ENCODE measurements around the gene POLR3E.
"Not testable (repeated sequence)": the region's sequence is repeated elsewhere in the genome, so short reads cannot be mapped to it uniquely, and the experiment has no call there.

The POLR3E gene

GRCh38 chr16:22292320-22292719 is 4.9 kb upstream of the POLR3E start:
- DNase-seq (ENCODE audit: low read depth): no peak

GRCh38 chr16:22293137-22294106 is 3.8 kb upstream of the POLR3E start:
- DNase-seq (ENCODE audit: low read depth): no peak

DNA sequence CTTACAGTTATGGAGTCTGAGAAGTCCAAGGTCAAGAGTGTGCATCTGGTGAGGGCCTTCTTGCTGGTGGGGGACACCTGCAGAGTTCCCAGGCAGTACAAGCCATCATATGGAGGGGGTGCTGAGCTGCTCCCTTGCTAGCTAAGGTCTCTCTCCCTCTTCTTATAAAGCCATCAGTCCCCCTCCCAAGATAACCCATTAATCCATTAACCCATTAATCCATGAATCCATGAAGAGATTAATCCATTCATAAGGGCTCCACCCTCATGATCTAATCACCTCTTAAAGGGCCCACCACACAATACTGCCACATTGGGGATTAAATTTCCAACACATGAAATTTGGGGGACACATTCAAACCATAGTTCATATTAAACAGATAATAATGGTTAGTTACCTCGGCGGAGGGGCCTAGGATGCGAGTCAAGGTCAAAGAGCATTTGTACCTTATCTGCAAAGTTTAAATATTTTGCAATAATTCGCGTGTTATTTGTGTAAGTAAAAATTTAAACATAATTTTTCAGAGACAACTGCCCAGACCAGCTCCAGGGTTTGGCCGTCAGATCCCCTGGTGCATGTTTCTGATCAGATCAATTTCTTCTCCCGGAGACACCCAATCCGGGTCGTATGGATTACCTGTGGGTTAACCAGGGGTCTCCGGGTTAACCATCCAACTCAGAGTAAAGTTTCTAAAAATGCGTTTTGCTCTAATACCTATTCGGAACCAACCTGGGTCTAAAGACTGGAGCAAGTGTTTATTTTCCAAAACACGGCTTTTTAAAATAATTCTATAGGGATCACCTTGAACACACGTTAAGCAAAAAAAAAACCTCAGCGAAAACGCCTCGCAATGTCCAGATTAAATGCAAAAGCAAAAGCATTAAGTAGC is 740 bp upstream of the POLR3E start:
- DNase-seq (ENCODE audit: low read depth): no peak

DNA sequence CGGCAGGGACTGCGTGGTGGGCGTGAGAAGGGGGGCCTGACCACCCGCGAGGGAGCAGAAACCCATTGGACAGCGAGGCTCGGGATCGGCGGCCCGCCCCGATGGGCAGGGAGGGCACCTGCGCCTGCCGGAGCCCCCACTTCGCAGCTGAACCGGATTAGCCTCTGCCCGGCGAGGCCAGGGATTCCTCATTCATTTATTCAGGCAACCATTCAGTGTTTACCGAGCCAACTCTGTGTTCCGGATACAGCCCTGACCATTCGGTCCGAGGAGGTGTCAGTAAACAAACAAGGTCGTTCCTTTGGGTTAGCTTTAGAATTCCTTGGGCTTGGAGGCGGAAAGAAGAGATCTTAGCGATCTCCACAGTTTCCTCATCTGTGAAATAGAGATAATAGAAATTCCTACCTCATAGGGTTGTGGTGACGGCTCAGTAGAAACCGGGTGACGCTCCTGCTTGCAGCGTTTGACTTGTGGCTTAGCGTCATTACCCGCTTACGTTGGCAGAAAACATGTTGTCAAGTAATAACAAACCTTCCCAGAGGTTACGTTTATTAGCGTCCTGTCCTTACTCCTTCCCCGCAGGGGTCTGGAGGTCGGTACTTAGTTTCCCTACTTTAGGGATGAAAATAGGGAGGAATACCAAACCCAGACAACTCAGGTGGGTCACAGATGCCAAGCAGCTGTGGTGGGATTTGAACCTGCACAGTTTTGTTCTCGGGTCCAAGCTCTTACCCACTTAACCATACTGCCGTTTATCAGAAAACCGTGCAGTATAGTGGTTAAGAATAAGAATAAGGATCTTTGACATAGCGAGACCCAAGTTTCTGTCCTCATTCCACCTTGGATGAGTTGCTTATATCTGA is 893 bp downstream of the POLR3E start:
- DNase-seq (ENCODE audit: low read depth): peak; percentile 92

DNA sequence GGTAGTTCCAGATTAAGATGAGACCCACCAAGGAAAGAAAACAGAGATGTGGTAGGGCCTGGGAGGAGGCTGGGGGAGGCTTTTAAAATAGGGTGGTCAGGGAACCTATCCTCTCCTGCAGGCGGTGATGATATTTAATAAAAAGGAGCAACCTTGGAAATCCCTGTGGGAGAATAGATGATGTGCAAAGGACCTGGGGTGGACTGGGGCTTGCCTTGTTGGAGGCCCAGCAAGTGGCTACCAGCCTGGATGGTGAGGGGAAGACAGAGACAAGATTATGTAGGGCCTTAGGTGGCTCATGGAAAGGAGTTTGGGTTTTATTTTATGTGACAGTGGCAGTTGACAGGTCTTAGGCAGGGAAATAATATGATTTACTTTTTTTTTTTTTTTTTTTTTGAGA is 1.8 kb downstream of the POLR3E start:
- no peak for DNase-seq (ENCODE audit: low read depth)

- peak; percentile 63 for DNase-seq (ENCODE audit: low read depth)
These were observed 3.3 kb downstream of the POLR3E start for GRCh38 chr16:22300427-22301071.

- not testable (repeated sequence) for DNase-seq (ENCODE audit: low read depth)
These were observed 4.2 kb downstream of the POLR3E start for GRCh38 chr16:22301423-22301822.

GRCh38 chr16:22302776-22303363 is 5.7 kb downstream of the POLR3E start:
- DNase-seq (ENCODE audit: low read depth): no peak

- DNase-seq (ENCODE audit: low read depth): no peak
These were observed 7.2 kb downstream of the POLR3E start for GRCh38 chr16:22304411-22304810.

- DNase-seq (ENCODE audit: low read depth): no peak
These were observed 9.6 kb downstream of the POLR3E start for GRCh38 chr16:22306788-22307187.

GRCh38 chr16:22307838-22308237 is 10.6 kb downstream of the POLR3E start:
- DNase-seq (ENCODE audit: low read depth): no peak

DNA sequence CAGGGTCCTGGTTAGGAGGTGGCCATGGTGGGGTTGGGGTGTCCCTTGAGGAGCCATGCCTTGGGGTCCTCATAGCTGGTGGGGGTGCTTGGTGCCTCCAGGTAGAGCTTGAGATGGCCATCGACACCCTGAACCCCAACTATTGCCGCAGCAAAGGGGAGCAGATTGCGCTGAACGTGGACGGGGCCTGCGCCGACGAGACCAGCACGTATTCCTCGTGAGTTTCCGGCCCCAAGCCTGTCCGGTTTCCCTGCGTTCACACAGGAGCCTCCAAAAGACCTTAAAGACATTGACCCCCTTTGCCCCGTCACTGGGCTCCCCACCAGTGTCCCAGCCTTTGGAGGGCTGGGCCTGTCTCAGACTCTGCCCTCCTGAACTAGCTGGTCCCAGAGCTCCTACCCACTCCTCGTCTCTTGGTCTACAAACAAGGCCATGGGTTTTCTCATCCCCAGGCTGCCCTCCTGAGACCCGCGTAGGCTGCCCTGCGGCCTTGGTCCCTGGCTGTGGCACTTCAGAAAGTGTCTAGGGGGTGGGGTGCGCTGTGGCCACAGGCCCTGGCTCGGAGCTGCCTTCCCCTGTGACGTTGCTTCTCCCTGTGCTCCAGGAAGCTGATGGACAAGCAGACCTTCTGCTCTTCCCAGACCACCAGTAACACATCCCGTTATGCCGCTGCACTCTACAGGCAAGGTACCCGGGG is 11.8 kb downstream of the POLR3E start:
- DNase-seq (ENCODE audit: low read depth): no peak

- no peak for DNase-seq (ENCODE audit: low read depth)
These were observed 14.3 kb downstream of the POLR3E start for GRCh38 chr16:22311520-22311919.

GRCh38 chr16:22312897-22313781 is 15.9 kb downstream of the POLR3E start:
- no peak for DNase-seq (ENCODE audit: low read depth)

DNA sequence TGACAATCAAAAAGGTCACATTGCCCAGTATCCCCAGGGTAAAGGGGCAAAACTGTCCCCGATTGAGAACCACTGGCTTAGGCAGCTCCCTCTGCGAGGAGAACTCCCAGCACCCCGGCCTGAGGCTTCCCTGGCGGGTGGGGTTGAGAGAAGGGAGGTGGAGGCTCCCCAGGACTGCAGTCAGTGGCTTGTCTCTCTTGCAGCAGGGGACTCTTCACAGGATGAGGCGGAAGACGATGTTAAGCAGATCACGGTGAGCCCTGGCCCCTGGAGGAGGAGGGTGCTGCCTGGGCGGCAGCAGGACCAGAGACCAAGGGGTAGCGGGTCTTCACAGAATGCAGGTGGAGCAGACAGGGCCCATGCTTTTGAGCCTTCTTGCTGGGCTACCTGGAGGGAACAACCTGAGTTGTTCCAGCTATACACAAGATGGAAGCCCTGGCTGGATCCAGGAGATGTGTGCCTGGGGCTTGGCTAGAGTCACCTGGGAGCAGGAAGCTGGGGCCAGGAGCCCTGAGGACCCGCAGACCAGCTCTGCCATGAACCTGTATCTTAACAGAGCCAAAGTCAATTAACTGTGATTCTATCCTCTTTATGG is 16.8 kb downstream of the POLR3E start:
- DNase-seq (ENCODE audit: low read depth): no peak

- no peak for DNase-seq (ENCODE audit: low read depth)
These were observed 17.7 kb downstream of the POLR3E start for GRCh38 chr16:22314661-22315626.

- no peak for DNase-seq (ENCODE audit: low read depth)
These were observed 18.8 kb downstream of the POLR3E start for GRCh38 chr16:22315979-22316378.

DNA sequence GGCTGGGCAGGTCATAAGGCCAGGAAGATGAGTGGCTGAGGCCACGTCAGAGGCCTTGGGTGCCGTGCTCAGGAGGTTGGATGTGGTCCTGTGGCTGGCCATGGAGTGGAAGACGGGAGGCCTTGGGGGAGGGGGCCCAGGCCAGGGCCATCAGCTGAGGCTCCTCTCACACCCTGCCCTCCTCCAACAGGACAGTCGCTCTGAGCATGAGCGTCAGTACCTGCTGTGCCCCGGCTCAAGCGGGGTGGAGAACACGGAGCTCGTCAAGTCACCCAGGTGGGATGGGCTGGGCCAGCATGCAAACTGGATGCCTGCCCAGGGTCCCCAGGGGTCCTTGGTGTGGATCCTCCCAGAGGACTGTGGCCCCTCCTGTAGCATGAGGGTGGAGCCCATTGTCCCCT is 19.2 kb downstream of the POLR3E start:
- no peak for DNase-seq (ENCODE audit: low read depth)
